GM19455 (cell line): ENCODE results near the gene AK1.
"Not testable (repeated sequence)": the region's sequence is repeated elsewhere in the genome, so short reads cannot be mapped to it uniquely, and the experiment has no call there.

Experiments
- ATAC-seq: cut with Tn5 transposase; IDR thresholded peaks from one replicate; pipeline ENCODE4 v1.9.1; 2021; ENCODE audit not compliant: unreplicated experiment

AK1 gene

GRCh38 chr9:127852829-127853228, 24.6 kb downstream of the AK1 start:
- no peak for ATAC-seq

GRCh38 chr9:127850286-127850830, 27.1 kb downstream of the AK1 start:
- no peak for ATAC-seq

- no peak for ATAC-seq
Measured at GRCh38 chr9:127848756-127849504, 28.5 kb downstream of the AK1 start.

GRCh38 chr9:127847833-127848755, 29.4 kb downstream of the AK1 start:
- no peak for ATAC-seq

GRCh38 chr9:127847178-127847510, 30.3 kb downstream of the AK1 start:
- no peak for ATAC-seq

- no peak for ATAC-seq
Measured at GRCh38 chr9:127846443-127847177, 30.9 kb downstream of the AK1 start.

GRCh38 chr9:127845619-127846018, 31.9 kb downstream of the AK1 start:
- ATAC-seq = not testable (repeated sequence)

- no peak for ATAC-seq
Measured at GRCh38 chr9:127844821-127845359, 32.6 kb downstream of the AK1 start.

- no peak for ATAC-seq
Measured at GRCh38 chr9:127841087-127841835, 36.2 kb downstream of the AK1 start.

GRCh38 chr9:127838375-127839078, 38.9 kb downstream of the AK1 start:
- ATAC-seq = no peak

GRCh38 chr9:127837346-127837745, 40.1 kb downstream of the AK1 start:
- ATAC-seq = no peak

GRCh38 chr9:127836561-127836960, 40.9 kb downstream of the AK1 start:
- not testable (repeated sequence) for ATAC-seq

- ATAC-seq = no peak
Measured at GRCh38 chr9:127835991-127836516, 41.4 kb downstream of the AK1 start.

GRCh38 chr9:127833555-127833954, 43.9 kb downstream of the AK1 start:
- no peak for ATAC-seq

- ATAC-seq = no peak
Measured at GRCh38 chr9:127832248-127832647, 45.2 kb downstream of the AK1 start.

- no peak for ATAC-seq
Measured at GRCh38 chr9:127829205-127829906, 48.1 kb downstream of the AK1 start.

- no peak for ATAC-seq
Measured at GRCh38 chr9:127828262-127829031, 49.0 kb downstream of the AK1 start.
